CD14-positive monocyte (primary cell): ENCODE results near the gene RASA2. TPM values are rescaled to one million over a fixed set of nuclear protein-coding genes. Genes with fewer than 3 reads are reported as not detected.

Source experiments
- DNase-seq, 3 donors: peaks; one replicate each; pipeline ENCODE4 v3.0.0-alpha.2; 2011 to 2022
- H2AFZ ChIP-seq: 2 replicates; pipeline ENCODE4 v1.6.0; 2012; ENCODE audit warnings: mild to moderate bottlenecking, low read depth, low read length, inconsistent platforms; ENCODE audit not compliant: insufficient read depth, poor library complexity, severe bottlenecking
- H3K27ac ChIP-seq, 2 donors: 1 replicate in 1 of 2; 2 replicates in 1 of 2; pipeline ENCODE4 v1.5.1; 2012 to 2013; ENCODE audit warnings: low read length in 2 of 2, control low read depth in 1 of 2, inconsistent platforms in 1 of 2, low read depth in 1 of 2, mild to moderate bottlenecking in 1 of 2
- H3K27me3 ChIP-seq, 2 donors: one replicate each; pipeline versions ENCODE4 v1.6.0 to v1.6.1; 2011 to 2013; ENCODE audit warnings: low read length in 2 of 2; ENCODE audit not compliant: control insufficient read depth in 2 of 2, insufficient read depth in 2 of 2
- H3K36me3 ChIP-seq, 2 donors: replicated peaks in 1 of 2; 1 replicate in 1 of 2; 2 replicates in 1 of 2; pipeline versions ENCODE4 v1.5.1 to v1.6.1; 2012 to 2013; ENCODE audit warnings: low read length in 2 of 2, control low read depth in 1 of 2, inconsistent platforms in 1 of 2, mild to moderate bottlenecking in 1 of 2; ENCODE audit not compliant: insufficient read depth in 2 of 2, control insufficient read depth in 1 of 2
- H3K4me1 ChIP-seq, 2 donors: 1 replicate in 1 of 2; 2 replicates in 1 of 2; pipeline versions ENCODE4 v1.5.1 to v1.6.1; 2012 to 2013; ENCODE audit warnings: low read length in 2 of 2, control low read depth in 1 of 2, inconsistent platforms in 1 of 2, mild to moderate bottlenecking in 1 of 2, moderate library complexity in 1 of 2; ENCODE audit not compliant: insufficient read depth in 2 of 2, control insufficient read depth in 1 of 2
- H3K4me2 ChIP-seq: replicated peaks from 2 replicates; pipeline ENCODE3; 2012; ENCODE audit warnings: low read length, moderate library complexity, mild to moderate bottlenecking; ENCODE audit not compliant: poor library complexity, severe bottlenecking; ENCODE audit errors: extremely low read depth
- H3K4me3 ChIP-seq, 3 experiments: fragments of 200-600 bp in 1 of 3; sonication (generic) in 1 of 3; replicated peaks in 1 of 3; 1 replicate in 2 of 3; 2 replicates in 1 of 3; pipeline ENCODE4 v1.5.1; 2011 to 2013; ENCODE audit warnings: low read length in 3 of 3, mild to moderate bottlenecking in 3 of 3, control low read depth in 2 of 3, low read depth in 2 of 3, inconsistent platforms in 1 of 3, moderate library complexity in 1 of 3
- H3K79me2 ChIP-seq: 2 replicates; pipeline ENCODE4 v1.6.0; 2012; ENCODE audit warnings: mild to moderate bottlenecking, control low read depth, inconsistent platforms, low read length, moderate library complexity; ENCODE audit not compliant: insufficient read depth
- H3K9ac ChIP-seq: 2 replicates; pipeline ENCODE4 v1.6.0; 2017; ENCODE audit warnings: low read length, mild to moderate bottlenecking; ENCODE audit not compliant: insufficient read depth, poor library complexity, severe bottlenecking
- H3K9me3 ChIP-seq, 2 donors: replicated peaks in 1 of 2; 1 replicate in 1 of 2; 2 replicates in 1 of 2; pipeline versions ENCODE4 v1.5.1 to v1.6.1; 2012 to 2013; ENCODE audit warnings: low read length in 2 of 2, control low read depth in 1 of 2; ENCODE audit not compliant: control insufficient read depth in 1 of 2, insufficient read depth in 1 of 2
- H4K20me1 ChIP-seq: 2 replicates; pipeline ENCODE4 v1.6.0; 2012; ENCODE audit warnings: mild to moderate bottlenecking, low read length, control low read depth, moderate library complexity; ENCODE audit not compliant: insufficient read depth
- H3K27ac Mint-ChIP-seq, 7 donors: one replicate each; pipeline ENCODE4 v1.8.0; 2020; ENCODE audit warnings: mild to moderate bottlenecking in 7 of 7, mixed read lengths in 7 of 7, moderate library complexity in 6 of 7, inconsistent platforms in 2 of 7
- H3K27me3 Mint-ChIP-seq, 3 donors: one replicate each; pipeline ENCODE4 v1.8.0; 2021 to 2022; ENCODE audit warnings: low read depth in 3 of 3, mild to moderate bottlenecking in 3 of 3, mixed read lengths in 3 of 3, moderate library complexity in 3 of 3, inconsistent platforms in 1 of 3
- H3K36me3 Mint-ChIP-seq, 2 donors: one replicate each; pipeline ENCODE4 v1.8.0; 2020; ENCODE audit warnings: mixed read lengths in 2 of 2, inconsistent platforms in 1 of 2, mild to moderate bottlenecking in 1 of 2
- H3K4me1 Mint-ChIP-seq: one replicate; pipeline ENCODE4 v1.8.0; 2020; ENCODE audit warnings: mild to moderate bottlenecking, mixed read lengths
- H3K4me3 Mint-ChIP-seq, 2 donors: one replicate each; pipeline ENCODE4 v1.8.0; 2020; ENCODE audit warnings: mild to moderate bottlenecking in 2 of 2, mixed read lengths in 2 of 2, moderate library complexity in 1 of 2
- H3K9me3 Mint-ChIP-seq, 7 donors: one replicate each; pipeline ENCODE4 v1.8.0; 2020 to 2022; ENCODE audit warnings: mixed read lengths in 7 of 7, mild to moderate bottlenecking in 6 of 7, moderate library complexity in 6 of 7, inconsistent platforms in 2 of 7
- CTCF ChIP-seq: fragments of 200-600 bp; IDR thresholded peaks from one replicate; pipeline ENCODE4 v1.8.0; 2022; ENCODE audit warnings: antibody characterized with exemption, mild to moderate bottlenecking
- WGBS: methylation state at CpG from one replicate; pipeline ENCODE4 v1.1.5; 2013; ENCODE audit warnings: missing lambda C conversion rate; ENCODE audit not compliant: insufficient coverage; 5-methylcytosine and 5-hydroxymethylcytosine counted together
- intact Hi-C, 2 donors: fragments of 100-400 bp; cut with micrococcal nuclease; formaldehyde crosslinking; loops; one replicate each; pipeline versions ENCODE4 v1.15.0 to v1.15.1; 2023
- polyA plus RNA-seq, 3 donors: library from polyadenylated mRNA; depleted of rRNA in 1 of 3; unstranded in 2 of 3; stranded (reverse) in 1 of 3; fragments of 300-500 nt in 2 of 3; fragments of >200 nt in 1 of 3; fragmentation: Illumina TruSeq in 2 of 3; gene quantifications; 1 replicate in 2 of 3; 2 replicates in 1 of 3; pipeline ENCODE4 v1.2.3, GENCODE V29; 2012 to 2021

RASA2 gene
- polyA plus RNA-seq, 3 donors, result 7.0 to 13.5 (median 8.8) TPM

- no peak overlapping the region for H3K4me2 ChIP-seq
- Mint-ChIP-seq H3K4me3 (no peak overlapping the region), H3K27ac (peak overlapping the region in 2 of 7 donors; percentile 6 to 14), H3K4me1 (peaks cover 35% of the 10 kb centered on the region), H3K9me3 (no peaks in the 10 kb centered on the region), H3K36me3 (peaks cover 30 to 59% of the 10 kb centered on the region in 2 donors), H3K27me3 (no peaks in the 10 kb centered on the region)
- H3K27ac ChIP-seq, result peak overlapping the region in 1 of 2 donors; percentile 75
- H2AFZ ChIP-seq, result no peak overlapping the region
- H3K9me3 ChIP-seq, result no peaks in the 10 kb centered on the region
- no peak for DNase-seq
- peaks cover 6% of the 10 kb centered on the region for H4K20me1 ChIP-seq
- no CpG with 5 or more reads among the region's 4 CpGs for WGBS
- TF ChIP-seq CTCF, result no peak
- H3K9ac ChIP-seq, result no peak overlapping the region
- no peak overlapping the region for H3K4me3 ChIP-seq
- H3K36me3 ChIP-seq, result peaks cover 26 to 52% of the 10 kb centered on the region in 2 donors
- H3K27me3 ChIP-seq, result no peaks in the 10 kb centered on the region
- H3K4me1 ChIP-seq, result peaks cover 21 to 33% of the 10 kb centered on the region in 2 donors
- intact Hi-C loops, result no loop called here
- H3K79me2 ChIP-seq, result peaks cover 24% of the 10 kb centered on the region
Observed at GRCh38 chr3:141523615-141524375, 37.0 kb downstream of the RASA2 start.

- intact Hi-C loops, result no loop called here
- Mint-ChIP-seq H3K27me3 (no peaks in the 10 kb centered on the region), H3K4me3 (no peak overlapping the region), H3K36me3 (peaks cover 25 to 48% of the 10 kb centered on the region in 2 donors), H3K4me1 (peaks cover 44% of the 10 kb centered on the region), H3K9me3 (no peaks in the 10 kb centered on the region), H3K27ac (peak overlapping the region; percentile 61 to 88 (median 83))
- peak in 2 of 3 donors; percentile 8 to 11 for DNase-seq
- Histone ChIP-seq H3K9me3 (no peaks in the 10 kb centered on the region), H3K36me3 (peaks cover 16 to 44% of the 10 kb centered on the region in 2 donors), H3K4me3 (no peak overlapping the region), H3K9ac (no peak overlapping the region), H3K27me3 (no peaks in the 10 kb centered on the region), H3K27ac (peak overlapping the region; percentile 49 to 75), H4K20me1 (peaks cover 6% of the 10 kb centered on the region), H3K79me2 (peaks cover 32% of the 10 kb centered on the region), H3K4me2 (peak overlapping the region; percentile 33), H2AFZ (no peak overlapping the region), H3K4me1 (peaks cover 30 to 44% of the 10 kb centered on the region in 2 donors)
- no peak for TF ChIP-seq CTCF
- WGBS, result 0% methylated on average over 1 of the region's 1 CpG
Observed at GRCh38 chr3:141524988-141525387, 38.2 kb downstream of the RASA2 start.
